OCI-LY7 (cell line): ENCODE data around the gene SLAMF7. TPM values are rescaled to one million over a fixed set of nuclear protein-coding genes. Genes with fewer than 3 reads are reported as not detected.

Experiments
- BruUV-seq: library from RNA; stranded (reverse); fragments of 400-500 nt; replicated peaks from 2 replicates; lab custom pipeline; 2021; lab: Mats Ljungman, UMichigan
- CTCF ChIA-PET: fragments of 300-600 bp; sonication (Branson Sonifier 250); formaldehyde crosslinking; loops from one replicate; lab custom pipeline; 2022; ENCODE audit warnings: antibody characterized with exemption; ENCODE audit not compliant: unreplicated experiment; lab: Charles Lee
- POLR2A ChIA-PET: fragments of 300-600 bp; sonication (Branson Sonifier 250); formaldehyde crosslinking; loops from one replicate; lab custom pipeline; 2022; ENCODE audit warnings: antibody characterized with exemption; lab: Charles Lee
- DNase-seq: peaks from one replicate; pipeline ENCODE4 v3.0.0-alpha.2; 2015; ENCODE audit warnings: low spot score
- H2AFZ ChIP-seq: fragments of 200-600 bp; sonication (generic), shearing (Covaris generic); 2 replicates; pipeline ENCODE4 v1.6.1; 2014; ENCODE audit warnings: mild to moderate bottlenecking, antibody characterized with exemption, low read length, moderate library complexity
- H3K27ac ChIP-seq: fragments of 200-600 bp; sonication (generic); 2 replicates; pipeline ENCODE4 v1.5.1; 2014; ENCODE audit warnings: mixed run types, low read depth, mild to moderate bottlenecking, moderate library complexity, low read length, inconsistent platforms; ENCODE audit not compliant: poor library complexity, severe bottlenecking
- H3K36me3 ChIP-seq: fragments of 200-600 bp; sonication (generic); 2 replicates; pipeline ENCODE4 v1.6.1; 2014; ENCODE audit warnings: mild to moderate bottlenecking, antibody characterized with exemption, low read length, moderate library complexity, mixed read lengths; ENCODE audit not compliant: insufficient read depth
- H3K4me1 ChIP-seq: fragments of 200-600 bp; sonication (generic); 2 replicates; pipeline ENCODE4 v1.5.1; 2014; ENCODE audit warnings: mild to moderate bottlenecking, low read length; ENCODE audit not compliant: insufficient read depth, poor library complexity, severe bottlenecking
- H3K4me2 ChIP-seq: fragments of 200-600 bp; sonication (generic); 2 replicates; pipeline ENCODE4 v1.6.1; 2014; ENCODE audit warnings: mild to moderate bottlenecking, low read length
- H3K4me3 ChIP-seq: fragments of 200-600 bp; sonication (generic); 2 replicates; pipeline ENCODE4 v1.5.1; 2014; ENCODE audit warnings: mild to moderate bottlenecking, low read depth, low read length; ENCODE audit not compliant: poor library complexity, severe bottlenecking
- H3K79me2 ChIP-seq: fragments of 200-600 bp; sonication (generic); 2 replicates; pipeline ENCODE4 v1.6.1; 2016; ENCODE audit warnings: low read depth, mild to moderate bottlenecking, low read length, moderate library complexity, mixed read lengths; ENCODE audit not compliant: insufficient read depth
- H3K9me2 ChIP-seq: fragments of 200-600 bp; sonication (generic); 2 replicates; pipeline ENCODE4 v1.6.1; 2016; ENCODE audit warnings: mild to moderate bottlenecking, low read length, mixed read lengths; ENCODE audit not compliant: insufficient read depth
- H3K9me3 ChIP-seq: fragments of 200-600 bp; sonication (generic); 2 replicates; pipeline ENCODE4 v1.6.1; 2014; ENCODE audit warnings: mild to moderate bottlenecking, mixed run types, low read length, mixed read lengths
- H4K20me1 ChIP-seq: fragments of 200-600 bp; sonication (generic); 2 replicates; pipeline ENCODE4 v1.6.1; 2014; ENCODE audit warnings: mild to moderate bottlenecking, antibody characterized with exemption, low read length, moderate library complexity, mixed read lengths; ENCODE audit not compliant: insufficient read depth
- EZH2phosphoT487 ChIP-seq: fragments of 200-600 bp; sonication (generic); IDR thresholded peaks from 2 replicates; pipeline ENCODE4 v1.6.1; 2018; ENCODE audit warnings: low read depth, borderline replicate concordance, mild to moderate bottlenecking, mixed run types, antibody characterized with exemption, low read length, moderate library complexity, mixed read lengths
- intact Hi-C: fragments of 100-400 bp; cut with micrococcal nuclease; formaldehyde crosslinking; loops from one replicate; pipeline ENCODE4 v1.10.0; 2022; ENCODE audit not compliant: unreplicated experiment
- total RNA-seq, 2 experiments: library from RNA; depleted of rRNA in 1 of 2; stranded (reverse); fragments of >200 nt in 1 of 2; shearing (Covaris generic) in 1 of 2; gene quantifications; 2 replicates each; pipeline ENCODE4 v1.2.3, GENCODE V29; 2014 to 2022
- TF ChIP-seq, protein P1 (sequence below): fragments of 200-600 bp; sonication (generic); conservative IDR thresholded peaks from 2 replicates; pipeline ENCODE4 v1.5.1; 2014; ENCODE audit warnings: mild to moderate bottlenecking, antibody characterized with exemption, low read length, moderate library complexity, mixed read lengths

Gene SLAMF7
- total RNA-seq, 2 experiments from 2014 or later, result not detected

DNA sequence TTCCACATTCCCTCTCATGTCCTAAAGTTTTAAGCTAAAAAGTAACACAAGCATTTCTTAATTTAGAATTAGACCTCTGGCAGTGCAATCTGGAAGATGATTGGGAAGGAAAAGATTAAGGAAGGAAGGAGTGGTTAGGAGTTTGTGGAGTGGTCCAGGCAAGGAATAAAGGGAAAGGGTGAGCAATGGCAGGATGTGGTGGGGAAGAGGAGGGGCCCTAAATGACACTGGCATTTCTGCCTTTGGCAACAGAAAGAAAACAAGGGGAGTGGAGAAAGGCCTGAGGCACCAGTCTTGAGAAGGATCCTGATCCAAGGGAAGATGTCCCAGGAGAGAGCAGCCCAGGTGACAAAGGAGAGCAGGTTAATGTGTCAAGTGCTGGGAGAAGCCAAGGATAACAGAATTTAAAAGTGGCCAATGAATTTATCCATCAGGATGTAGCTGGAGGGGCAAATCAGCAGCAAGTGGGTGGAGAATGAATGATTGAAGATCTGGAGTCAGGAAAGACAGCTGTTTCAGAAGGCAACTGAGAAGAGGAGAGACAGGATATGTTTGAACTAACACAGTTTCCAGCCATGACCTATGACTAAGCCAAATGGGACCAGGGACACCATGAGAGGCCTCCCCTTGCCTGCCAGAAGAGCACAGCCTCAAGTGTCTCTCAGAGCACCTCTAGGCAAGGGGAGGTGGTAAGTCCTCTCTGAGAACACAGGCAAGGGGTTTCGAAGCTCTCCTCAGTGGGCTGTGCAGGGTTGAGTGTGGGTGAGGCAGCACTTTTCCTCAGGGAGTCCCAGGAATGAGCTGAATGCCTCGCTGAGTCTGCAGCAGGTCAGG, 36.1 kb downstream of the SLAMF7 start:
- Histone ChIP-seq H3K4me3 (no peak overlapping the region), H3K4me2 (no peak overlapping the region), H3K4me1 (no peaks in the 10 kb centered on the region), H3K79me2 (no peaks in the 10 kb centered on the region), H3K36me3 (no peaks in the 10 kb centered on the region), H2AFZ (no peak overlapping the region), H4K20me1 (no peaks in the 10 kb centered on the region), H3K9me2 (no peaks in the 10 kb centered on the region), H3K9me3 (no peaks in the 10 kb centered on the region), H3K27ac (no peak overlapping the region)
- no peak for DNase-seq
- intact Hi-C loops, result loop anchor here (5.0 kb wide), 1 partner anchor 348 kb away; no protein-coding TSS in a partner anchor
- no TSS peak for BruUV-seq
- CTCF ChIA-PET, result interaction anchor here (1.1 to 2.6 kb wide), 3 partner anchors 44 to 99 kb away, joined by 3 to 10 read pairs (median 3); no protein-coding TSS in a partner anchor
- TF ChIP-seq, protein P1, sequence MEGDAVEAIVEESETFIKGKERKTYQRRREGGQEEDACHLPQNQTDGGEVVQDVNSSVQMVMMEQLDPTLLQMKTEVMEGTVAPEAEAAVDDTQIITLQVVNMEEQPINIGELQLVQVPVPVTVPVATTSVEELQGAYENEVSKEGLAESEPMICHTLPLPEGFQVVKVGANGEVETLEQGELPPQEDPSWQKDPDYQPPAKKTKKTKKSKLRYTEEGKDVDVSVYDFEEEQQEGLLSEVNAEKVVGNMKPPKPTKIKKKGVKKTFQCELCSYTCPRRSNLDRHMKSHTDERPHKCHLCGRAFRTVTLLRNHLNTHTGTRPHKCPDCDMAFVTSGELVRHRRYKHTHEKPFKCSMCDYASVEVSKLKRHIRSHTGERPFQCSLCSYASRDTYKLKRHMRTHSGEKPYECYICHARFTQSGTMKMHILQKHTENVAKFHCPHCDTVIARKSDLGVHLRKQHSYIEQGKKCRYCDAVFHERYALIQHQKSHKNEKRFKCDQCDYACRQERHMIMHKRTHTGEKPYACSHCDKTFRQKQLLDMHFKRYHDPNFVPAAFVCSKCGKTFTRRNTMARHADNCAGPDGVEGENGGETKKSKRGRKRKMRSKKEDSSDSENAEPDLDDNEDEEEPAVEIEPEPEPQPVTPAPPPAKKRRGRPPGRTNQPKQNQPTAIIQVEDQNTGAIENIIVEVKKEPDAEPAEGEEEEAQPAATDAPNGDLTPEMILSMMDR, result no peak
- TF ChIP-seq EZH2phosphoT487, result no peak
- POLR2A ChIA-PET, result interaction anchor here (0.6 to 1.2 kb wide), 4 partner anchors 8 to 44 kb away, joined by 3 to 5 read pairs (median 3); no protein-coding TSS in a partner anchor

DNA sequence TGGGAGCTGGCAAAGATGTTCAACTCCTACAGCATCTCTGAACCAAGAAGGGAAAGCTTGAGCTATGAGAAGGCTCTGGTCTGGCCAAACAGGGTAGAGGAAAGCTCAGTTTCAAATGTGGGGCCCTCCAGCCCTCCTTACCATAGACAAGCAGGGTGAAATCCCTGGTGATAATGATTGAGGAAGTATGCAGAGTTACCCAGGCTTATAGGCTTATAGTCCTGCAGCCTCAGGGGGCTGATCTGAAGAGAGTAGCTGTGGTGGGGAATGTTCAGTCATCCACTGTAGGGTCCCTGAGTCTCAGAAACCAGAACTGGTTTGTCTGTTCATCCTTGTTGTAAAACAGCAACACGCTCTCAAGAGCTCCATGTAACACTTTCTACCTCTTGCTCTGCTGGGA, 37.1 kb downstream of the SLAMF7 start:
- no peak for TF ChIP-seq EZH2phosphoT487
- TF ChIP-seq, protein P1, result no peak
- Histone ChIP-seq H3K4me1 (peaks cover 5% of the 10 kb centered on the region), H3K79me2 (no peaks in the 10 kb centered on the region), H3K9me3 (no peaks in the 10 kb centered on the region), H3K4me3 (no peak overlapping the region), H3K36me3 (no peaks in the 10 kb centered on the region), H3K4me2 (no peak overlapping the region), H4K20me1 (no peaks in the 10 kb centered on the region), H3K9me2 (no peaks in the 10 kb centered on the region), H3K27ac (no peak overlapping the region), H2AFZ (no peak overlapping the region)
- no TSS peak for BruUV-seq
- DNase-seq, result peak; percentile 27
- ChIA-PET POLR2A (interaction anchor here (0.6 to 2.4 kb wide), 5 partner anchors 9 to 438 kb away, joined by 3 to 8 read pairs (median 3); no protein-coding TSS in a partner anchor), CTCF (interaction anchor here (0.5 to 2.6 kb wide), 7 partner anchors 30 to 322 kb away, joined by 3 to 10 read pairs (median 3); partner anchors contain the start of gene ITLN2)
- intact Hi-C loops, result loop anchor here (2.0 to 5.0 kb wide), 2 partner anchors 175 to 349 kb away; no protein-coding TSS in a partner anchor
